GM23248 (cell line): ENCODE data around the gene FTO.

ENCODE experiments used
- EZH2 ChIP-seq: fragments of 200-600 bp; sonication (generic); IDR thresholded peaks from 2 replicates; pipeline ENCODE4 v1.6.1; 2018; ENCODE audit warnings: antibody characterized with exemption, mild to moderate bottlenecking; ENCODE audit not compliant: insufficient read depth, poor library complexity, severe bottlenecking
- EZH2phosphoT487 ChIP-seq: fragments of 200-600 bp; sonication (generic); IDR thresholded peaks from 2 replicates; pipeline ENCODE4 v1.6.1; 2018; ENCODE audit warnings: antibody characterized with exemption, moderate library complexity, mild to moderate bottlenecking, low read depth; ENCODE audit not compliant: insufficient read depth

- TF ChIP-seq EZH2phosphoT487 (no peak), EZH2 (no peak)
Measured at GRCh38 chr16:53741546-53741945, 37.6 kb downstream of the FTO start.
